Sigmoid colon (tissue), 7 donors: ENCODE measurements around the gene KRTAP5-10. TPM values are rescaled to one million over a fixed set of nuclear protein-coding genes. Genes with fewer than 3 reads are reported as not detected.
"Not testable (repeated sequence)": the region's sequence is repeated elsewhere in the genome, so short reads cannot be mapped to it uniquely, and the experiment has no call there.

Experiments used
- DNase-seq: peaks from one replicate; pipeline ENCODE4 v3.0.0-alpha.2; 2019
- H3K27ac ChIP-seq, 4 donors: fragments of 200-600 bp; sonication (generic); one replicate each; pipeline ENCODE4 v1.5.1; 2016 to 2019; ENCODE audit warnings: mild to moderate bottlenecking in 1 of 4
- H3K27me3 ChIP-seq, 3 donors: fragments of 200-600 bp; sonication (generic); one replicate each; pipeline ENCODE4 v1.5.1; 2019; ENCODE audit warnings: mild to moderate bottlenecking in 1 of 3
- H3K36me3 ChIP-seq, 4 donors: fragments of 200-600 bp; sonication (generic); one replicate each; pipeline ENCODE4 v1.5.1; 2016 to 2019
- H3K4me1 ChIP-seq, 4 donors: fragments of 200-600 bp; sonication (generic); one replicate each; pipeline ENCODE4 v1.5.1; 2017 to 2019
- H3K4me3 ChIP-seq, 4 donors: fragments of 200-600 bp; sonication (generic); one replicate each; pipeline ENCODE4 v1.5.1; 2017 to 2019; ENCODE audit warnings: mild to moderate bottlenecking in 2 of 4, moderate library complexity in 1 of 4
- H3K9me3 ChIP-seq, 4 donors: fragments of 200-600 bp in 3 of 4; sonication (generic) in 3 of 4; one replicate each; pipeline versions ENCODE4 v1.5.1 to v1.6.1; 2013 to 2019
- CTCF ChIP-seq, 4 experiments: fragments of 450-650 bp in 3 of 4; fragments of 200-600 bp in 1 of 4; IDR thresholded peaks; one replicate each; pipeline ENCODE4 v1.5.1; 2016 to 2019; ENCODE audit warnings: antibody characterized with exemption in 4 of 4, mild to moderate bottlenecking in 3 of 4, moderate library complexity in 2 of 4
- EP300 ChIP-seq, 4 donors: sonication (generic); formaldehyde crosslinking; IDR thresholded peaks; one replicate each; pipeline ENCODE4 v1.6.1; 2017; ENCODE audit warnings: antibody characterized with exemption in 4 of 4
- POLR2A ChIP-seq, 2 donors: fragments of 450-650 bp; IDR thresholded peaks; one replicate each; pipeline ENCODE4 v1.6.1; 2016; ENCODE audit warnings: antibody characterized with exemption in 2 of 2, mild to moderate bottlenecking in 2 of 2, moderate library complexity in 2 of 2
- POLR2AphosphoS5 ChIP-seq, 4 donors: sonication (generic); formaldehyde crosslinking; IDR thresholded peaks; one replicate each; pipeline ENCODE4 v1.6.1; 2017; ENCODE audit warnings: antibody characterized with exemption in 4 of 4
- WGBS, 2 donors: extraction: QIAGEN DNeasy Blood & Tissue Kit; methylation state at CpG; one replicate each; pipeline ENCODE4 v1.1.7; 2013; 5-methylcytosine and 5-hydroxymethylcytosine counted together
- intact Hi-C: fragments of 100-400 bp; cut with DNase I; formaldehyde crosslinking; loops from one replicate; pipeline ENCODE4 v1.15.1; 2023
- polyA plus RNA-seq, 3 donors: library from polyadenylated mRNA; stranded (reverse); fragments of 200-250 nt; gene quantifications; one replicate each; pipeline ENCODE4 v1.2.3, GENCODE V29; 2013
- total RNA-seq, 4 donors: library from RNA; depleted of rRNA; stranded (reverse); fragments of >200 nt; gene quantifications; one replicate each; pipeline ENCODE4 v1.1.0, GENCODE V29; 2016
- donor health status: healthy with polysubstance abuse.
- donor health status: Bipolar disorder and iron deficiency.
- donor health status: healthy.

Gene KRTAP5-10
- total and polyA plus RNA-seq, 7 donors = 0.17 TPM; not detected in 6

DNA sequence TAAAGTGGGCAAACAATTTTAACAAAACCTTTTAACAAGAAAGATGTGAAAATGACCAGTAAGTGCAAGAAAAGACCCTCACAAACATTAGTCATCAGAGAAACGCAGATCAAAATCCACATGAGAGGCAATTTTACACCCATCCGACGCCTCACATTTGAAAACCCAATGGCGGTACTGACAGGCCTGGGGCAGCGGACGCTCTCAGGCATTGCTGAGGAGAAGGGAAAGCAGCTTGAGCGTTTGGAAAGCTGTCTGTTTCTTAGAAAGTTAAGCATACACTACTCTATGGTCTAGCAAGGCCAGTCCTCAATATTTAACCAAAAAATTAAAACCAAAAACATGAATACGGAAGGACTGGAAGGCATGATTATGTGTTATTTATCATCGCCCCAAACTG is 29.5 kb upstream of the KRTAP5-10 start:
- Histone ChIP-seq H3K4me3 (no peak overlapping the region), H3K27me3 (no peaks in the 10 kb centered on the region), H3K4me1 (no peaks in the 10 kb centered on the region), H3K36me3 (no peaks in the 10 kb centered on the region), H3K27ac (no peak overlapping the region), H3K9me3 (no peaks in the 10 kb centered on the region)
- 96 to 97% methylated on average over 9 of the region's 9 CpGs for WGBS, 2 donors
- DNase-seq = no peak
- intact Hi-C loops = no loop called here
- no peak for TF ChIP-seq POLR2A (IDR thresholded peaks at IDR 0.05)
- no peak for TF ChIP-seq CTCF (IDR thresholded peaks at IDR 0.05)
- no peak for TF ChIP-seq EP300 (IDR thresholded peaks at IDR 0.05)
- no peak for TF ChIP-seq POLR2AphosphoS5 (IDR thresholded peaks at IDR 0.05)

DNA sequence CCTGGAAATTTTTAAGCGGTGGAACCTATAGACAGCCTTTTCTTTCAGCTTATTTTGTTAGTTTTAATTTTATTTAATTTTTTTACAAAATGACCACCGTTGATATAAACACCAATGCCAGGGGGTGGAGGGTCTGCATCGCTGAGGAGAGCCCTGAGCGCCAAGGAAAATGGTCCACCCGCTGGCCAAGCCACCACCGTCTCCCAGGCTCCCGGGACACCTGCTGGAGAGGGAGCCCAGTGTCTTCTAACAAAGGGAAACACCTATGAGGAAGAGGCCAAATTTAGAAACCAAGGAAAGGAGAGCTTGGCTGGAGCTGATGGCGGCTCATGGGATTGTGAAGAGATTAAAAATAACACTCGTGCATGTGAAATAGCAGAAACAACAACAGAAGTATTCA is 27.8 kb upstream of the KRTAP5-10 start:
- Histone ChIP-seq H3K4me3 (no peak overlapping the region), H3K36me3 (no peaks in the 10 kb centered on the region), H3K4me1 (no peaks in the 10 kb centered on the region), H3K9me3 (no peaks in the 10 kb centered on the region), H3K27me3 (no peaks in the 10 kb centered on the region), H3K27ac (no peak overlapping the region)
- intact Hi-C loops = no loop called here
- 68 to 90% methylated on average over 9 of the region's 9 CpGs for WGBS, 2 donors
- DNase-seq = no peak
- no peak for TF ChIP-seq EP300 (IDR thresholded peaks at IDR 0.05)

GRCh38 chr11:71537977-71538665 is 27.2 kb upstream of the KRTAP5-10 start, which contains the start of gene KRTAP5-8:
Gene KRTAP5-8 (plus strand): TSS chr11:71538025. CDS start chr11:71538056, 31 bp downstream.
- H3K27me3 ChIP-seq, H3K9me3 ChIP-seq, H3K27ac ChIP-seq, H3K4me3 ChIP-seq, H3K36me3 ChIP-seq, DNase-seq, intact Hi-C loops, H3K4me1 ChIP-seq: not testable (repeated sequence)
- WGBS, 2 donors = 51 to 65% methylated on average over 4 of the region's 4 CpGs

DNA sequence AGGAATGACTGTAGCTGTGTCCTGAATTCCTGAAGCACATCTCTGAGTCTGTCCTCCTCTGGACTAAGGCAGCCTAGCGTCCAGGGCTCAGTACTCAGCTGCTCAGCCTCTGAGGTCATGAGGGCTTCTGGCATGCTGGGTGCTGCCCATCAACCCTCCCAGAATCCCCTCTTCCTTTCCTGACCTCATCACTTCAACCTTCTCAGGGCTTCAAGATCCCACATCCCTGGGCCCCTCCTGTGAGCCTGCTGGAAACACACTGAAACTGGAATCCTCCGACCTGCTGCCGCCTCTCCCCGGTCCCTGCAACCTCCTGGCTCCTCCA is 26.7 kb upstream of the KRTAP5-10 start:
- 87 to 92% methylated on average over 4 of the region's 4 CpGs for WGBS, 2 donors
- intact Hi-C loops = no loop called here
- Histone ChIP-seq H3K36me3 (no peaks in the 10 kb centered on the region), H3K4me1 (no peaks in the 10 kb centered on the region), H3K27me3 (no peaks in the 10 kb centered on the region), H3K27ac (no peak overlapping the region), H3K9me3 (no peaks in the 10 kb centered on the region), H3K4me3 (no peak overlapping the region)
- DNase-seq = no peak
- TF ChIP-seq EP300 (IDR thresholded peaks at IDR 0.05) = no peak
- TF ChIP-seq POLR2AphosphoS5 (IDR thresholded peaks at IDR 0.05) = no peak
- TF ChIP-seq CTCF (IDR thresholded peaks at IDR 0.05) = no peak
- no peak for TF ChIP-seq POLR2A (IDR thresholded peaks at IDR 0.05)

- no peak for DNase-seq
- H3K9me3 ChIP-seq = no peaks in the 10 kb centered on the region
- 90 to 93% methylated on average over 11 of the region's 11 CpGs for WGBS, 2 donors
- H3K36me3 ChIP-seq = no peaks in the 10 kb centered on the region
- no peak overlapping the region for H3K27ac ChIP-seq
- H3K4me3 ChIP-seq = no peak overlapping the region
- H3K4me1 ChIP-seq = no peaks in the 10 kb centered on the region
- H3K27me3 ChIP-seq = no peaks in the 10 kb centered on the region
- TF ChIP-seq POLR2AphosphoS5 (IDR thresholded peaks at IDR 0.05) (no peak), CTCF (IDR thresholded peaks at IDR 0.05) (no peak), POLR2A (IDR thresholded peaks at IDR 0.05) (no peak), EP300 (IDR thresholded peaks at IDR 0.05) (no peak)
- intact Hi-C loops = no loop called here
Observed at GRCh38 chr11:71539017-71539416, 26.3 kb upstream of the KRTAP5-10 start.

GRCh38 chr11:71539971-71540370 is 25.4 kb upstream of the KRTAP5-10 start:
- DNase-seq, H3K4me1 ChIP-seq, H3K4me3 ChIP-seq, H3K27me3 ChIP-seq, H3K9me3 ChIP-seq, H3K36me3 ChIP-seq, H3K27ac ChIP-seq, intact Hi-C loops: not testable (repeated sequence)
- WGBS, 2 donors = 91 to 93% methylated on average over 11 of the region's 11 CpGs

DNA sequence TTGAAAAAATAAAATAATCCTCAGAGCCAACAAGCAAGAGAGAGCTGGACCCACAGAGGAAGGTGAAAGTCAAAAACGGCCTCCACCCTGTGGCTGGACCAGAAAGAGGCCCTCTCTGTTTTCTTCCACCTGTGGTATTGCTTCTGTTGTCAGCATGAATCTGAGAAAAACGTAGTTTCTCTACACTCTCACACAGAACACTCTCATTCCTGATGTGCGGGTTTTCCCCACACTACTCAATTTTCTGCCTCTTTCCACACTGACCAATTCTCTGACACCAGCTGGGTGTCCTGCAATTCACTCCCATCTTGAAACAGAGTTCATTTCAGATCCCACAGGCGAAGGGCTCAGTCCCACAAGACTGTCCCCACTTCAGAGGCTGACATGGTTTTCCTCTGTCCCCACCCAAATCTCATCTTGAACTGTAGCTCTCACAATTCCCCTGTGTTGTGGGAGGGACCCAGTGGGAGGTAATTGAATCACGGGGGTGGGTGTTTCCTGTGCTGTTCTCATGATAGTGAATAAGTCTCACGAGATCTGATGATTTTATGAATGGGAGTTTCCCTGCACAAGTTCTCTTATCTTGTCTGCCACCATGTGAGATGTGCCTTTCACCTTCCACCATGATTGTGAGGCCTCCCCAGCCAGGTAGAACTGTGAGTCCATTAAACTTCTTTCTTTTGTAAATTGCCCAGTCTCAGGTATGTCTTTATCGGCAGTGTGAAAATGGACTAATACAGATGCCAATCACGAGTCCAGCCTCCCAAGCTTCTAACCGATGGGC is 24.6 kb upstream of the KRTAP5-10 start:
- WGBS, 2 donors = 85 to 91% methylated on average over 9 of the region's 9 CpGs
- intact Hi-C loops, H3K9me3 ChIP-seq, DNase-seq, H3K4me3 ChIP-seq, H3K27ac ChIP-seq, H3K4me1 ChIP-seq, H3K36me3 ChIP-seq, H3K27me3 ChIP-seq: not testable (repeated sequence)
